Measurements from ENCODE around the gene ATP5F1E. TPM values are rescaled to one million over a fixed set of nuclear protein-coding genes. Genes with fewer than 3 reads are reported as not detected.

The ATP5F1E gene
- total RNA-seq, result 77.5 and 87.7 TPM in 2 replicates

DNA sequence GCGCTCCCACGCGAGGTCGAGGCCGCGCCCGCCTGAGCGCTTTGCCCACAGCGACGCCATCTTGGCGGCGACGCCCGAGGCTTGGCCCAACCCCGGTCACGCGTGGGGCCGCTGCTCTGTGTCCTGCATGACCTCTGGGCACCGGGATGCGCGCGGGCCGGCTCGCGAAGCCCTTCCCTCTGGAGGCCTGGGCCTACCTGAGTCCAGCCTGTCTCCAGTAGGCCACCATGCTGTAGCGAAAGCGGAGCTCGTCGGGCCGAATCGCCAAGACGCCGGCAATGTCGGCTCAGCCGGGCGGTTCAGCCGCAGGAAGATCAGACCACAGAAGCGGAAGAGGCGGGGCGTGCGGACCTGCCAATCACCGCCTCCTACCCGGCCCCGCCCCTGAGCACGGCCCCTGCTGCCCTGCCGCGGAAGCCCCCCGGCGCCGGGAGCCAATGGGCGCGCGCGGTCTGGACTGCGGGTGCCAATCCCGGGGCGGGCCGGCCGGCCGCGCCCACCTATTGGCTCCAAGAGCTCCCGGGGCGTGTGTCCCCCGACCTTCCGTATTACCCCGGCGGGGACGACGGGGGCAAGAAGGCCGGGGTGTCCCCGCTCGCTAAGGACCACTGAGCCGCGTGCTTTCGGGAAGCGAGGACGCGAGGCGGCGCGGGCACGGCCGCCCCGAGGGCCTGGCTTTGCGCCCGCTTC, at the start of gene ATP5F1E:
Gene ATP5F1E (minus strand): TSS at position 313 of the 690 bp plus-strand sequence. CDS start 84 bp downstream, at position 229.
- intact Hi-C loops (cut with micrococcal nuclease), result loop anchor here (1.0 to 5.0 kb wide), 13 partner anchors 10 to 795 kb away; partner anchors contain the start of genes CTSZ, NELFCD, PRELID3B and VAPB

DNA sequence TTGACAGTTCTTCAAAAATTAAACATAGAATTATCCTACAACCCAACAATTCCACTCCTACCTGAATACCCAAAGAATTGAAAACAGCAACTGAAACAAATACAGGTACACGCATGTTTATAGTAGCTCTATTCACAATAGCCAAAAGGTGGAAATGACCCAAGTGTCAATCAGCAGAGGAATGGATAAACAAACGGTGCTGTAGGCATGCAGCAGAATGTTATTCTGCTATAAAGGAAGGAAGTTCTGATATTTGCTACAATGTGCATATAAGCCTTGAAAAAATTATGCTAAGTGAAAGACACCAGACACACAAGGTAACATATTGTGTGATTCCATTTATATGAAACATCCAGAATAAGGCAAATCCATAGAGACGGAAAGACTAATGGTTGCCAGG, 48.9 kb upstream of the ATP5F1E start:
- intact Hi-C loops (cut with micrococcal nuclease), result no loop called here

DNA sequence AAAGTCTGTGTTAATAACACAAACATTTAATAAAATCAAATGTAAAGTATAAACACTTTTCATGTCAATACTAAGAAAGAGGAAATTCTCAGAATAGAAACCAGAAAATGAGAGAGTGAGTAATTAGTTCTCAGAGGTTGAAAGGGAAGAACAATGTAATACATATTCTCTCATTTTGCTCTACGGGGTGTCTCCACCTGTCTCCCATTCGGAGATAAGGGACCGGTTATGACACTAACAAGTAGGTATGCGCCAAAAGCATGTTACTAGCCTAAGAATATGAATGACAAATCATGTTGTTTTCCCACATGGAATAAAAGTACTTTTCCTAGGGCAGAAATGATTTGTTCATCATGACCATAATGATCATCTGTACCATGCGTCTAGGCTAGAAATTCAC, 46.1 kb upstream of the ATP5F1E start:
- intact Hi-C loops (cut with micrococcal nuclease), result no loop called here

DNA sequence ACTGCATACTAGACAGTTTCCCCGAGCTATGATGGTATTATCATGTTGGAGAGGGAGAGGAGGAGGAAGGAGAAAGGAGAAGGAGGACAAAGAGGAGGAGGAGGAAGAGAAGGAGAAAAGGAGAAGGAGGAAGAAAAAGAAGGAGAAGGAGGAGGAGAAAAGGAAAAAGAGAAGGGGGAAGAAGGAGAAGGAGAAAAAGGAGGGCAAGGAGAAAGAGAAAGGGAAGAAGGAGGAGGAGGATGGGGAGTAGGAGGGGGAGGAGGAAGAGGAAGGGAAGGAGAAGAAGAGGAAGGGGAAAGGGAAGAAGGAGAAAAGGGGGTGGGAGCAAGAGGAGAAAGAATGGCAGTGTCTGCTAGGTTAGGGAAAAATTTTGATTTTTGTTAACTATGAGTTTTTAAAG, 45.6 kb upstream of the ATP5F1E start:
- intact Hi-C loops (cut with micrococcal nuclease), result no loop called here

DNA sequence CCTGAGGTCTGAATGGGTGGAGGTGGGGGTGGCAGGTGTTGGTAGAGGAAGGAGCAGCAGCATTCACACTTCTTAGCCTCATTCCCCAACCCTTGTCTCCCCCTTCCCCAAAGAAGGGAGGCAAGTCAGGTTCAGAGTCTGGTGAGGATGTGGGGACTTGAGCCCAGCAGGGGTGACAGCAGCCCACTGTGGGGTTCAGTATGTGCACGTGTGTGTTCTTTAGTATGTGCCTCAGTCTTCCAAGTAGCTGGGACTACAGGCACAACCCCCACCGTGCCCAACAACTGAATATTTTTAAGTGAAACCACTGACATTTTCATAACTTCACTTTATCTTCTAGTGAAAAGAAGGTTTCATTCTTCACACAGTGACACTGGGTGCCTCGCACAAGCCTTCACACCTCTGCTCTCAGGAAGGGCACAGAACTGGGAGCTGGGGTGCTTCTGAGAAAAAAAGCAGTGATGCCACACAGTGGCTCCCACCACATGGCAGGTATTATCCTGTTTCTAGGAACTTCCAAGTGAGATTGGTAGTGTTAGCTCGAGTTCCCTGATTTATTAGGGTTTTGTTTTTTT, 43.9 kb upstream of the ATP5F1E start:
- intact Hi-C loops (cut with micrococcal nuclease), result no loop called here

DNA sequence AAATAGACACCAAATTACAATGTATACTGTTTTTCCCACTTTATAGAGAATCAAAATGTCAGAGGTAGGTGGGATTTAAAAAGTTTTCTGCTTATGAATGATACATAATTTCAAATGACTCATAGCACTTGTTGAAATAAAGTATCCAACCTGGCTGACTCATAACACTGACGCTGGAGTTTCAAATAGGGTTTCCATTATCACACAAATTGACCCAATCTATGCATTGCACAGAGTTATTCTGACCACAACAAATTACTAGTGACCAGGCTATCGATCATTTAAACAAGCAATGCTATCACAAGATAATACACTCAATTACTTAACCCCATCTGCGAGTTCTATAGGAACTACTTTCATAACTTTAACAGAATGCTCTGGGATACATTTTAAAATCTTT, 42.3 kb upstream of the ATP5F1E start:
- intact Hi-C loops (cut with micrococcal nuclease), result loop anchor here (5.0 kb wide), 1 partner anchor 328 kb away; no protein-coding TSS in a partner anchor

DNA sequence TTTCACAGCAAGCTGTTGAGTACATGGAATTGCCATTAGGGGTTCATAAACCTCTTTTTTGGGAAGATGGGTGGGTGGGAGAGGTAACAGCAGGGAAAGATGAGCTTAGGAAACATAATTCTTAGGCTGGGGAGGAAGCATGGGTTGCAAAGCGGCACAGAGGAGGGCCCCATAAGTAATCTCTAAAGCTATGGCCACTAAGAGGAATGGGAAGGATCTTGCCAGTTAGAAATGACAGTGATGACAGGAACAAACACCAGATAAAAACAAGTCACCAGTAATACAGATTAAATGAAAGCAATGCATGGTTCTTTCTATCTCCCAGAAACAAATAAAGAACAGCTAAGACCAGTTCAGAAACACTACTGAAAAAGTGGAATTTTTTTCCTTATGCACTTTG, 41.4 kb upstream of the ATP5F1E start:
- intact Hi-C loops (cut with micrococcal nuclease), result loop anchor here (5.0 kb wide), 1 partner anchor 329 kb away; no protein-coding TSS in a partner anchor

DNA sequence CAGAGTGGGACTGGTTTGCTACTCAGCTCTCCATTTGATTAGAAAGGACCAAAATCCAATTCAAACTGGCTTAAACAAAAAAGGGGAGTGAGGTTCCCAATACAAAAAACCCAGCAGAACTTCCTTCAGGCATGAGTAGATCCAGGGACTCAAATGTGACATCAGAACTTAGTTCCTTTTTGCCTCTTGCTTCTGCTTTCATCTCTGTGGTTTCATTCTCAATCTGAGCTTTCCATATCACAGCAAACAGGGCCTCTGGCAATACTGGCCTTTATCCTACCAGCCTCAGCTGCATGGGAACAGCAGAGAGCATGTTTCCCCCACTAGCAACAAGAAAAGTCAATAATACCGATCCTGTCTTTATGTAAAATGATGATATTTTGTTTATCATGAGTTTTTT, 39.1 kb upstream of the ATP5F1E start:
- intact Hi-C loops (cut with micrococcal nuclease), result loop anchor here (5.0 kb wide), 1 partner anchor 331 kb away; no protein-coding TSS in a partner anchor

DNA sequence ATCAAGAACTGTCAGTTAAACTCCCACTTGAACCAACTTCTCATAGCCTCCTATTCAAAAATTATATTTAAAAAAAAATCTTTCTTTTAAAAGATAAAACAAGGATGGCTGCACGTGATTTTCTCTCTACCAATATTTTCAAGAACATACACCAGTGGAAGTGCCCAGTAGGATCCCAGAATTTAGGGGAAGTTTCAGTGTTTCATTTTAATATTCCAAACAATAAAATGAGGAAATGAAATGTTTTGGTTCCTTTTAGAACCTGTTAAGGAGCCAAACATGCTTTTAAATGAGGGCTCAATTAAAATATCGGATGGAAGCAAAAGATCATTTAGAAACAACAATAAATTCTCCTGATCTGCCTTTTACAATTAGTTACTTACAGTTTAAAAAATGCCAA, 36.9 kb upstream of the ATP5F1E start:
- intact Hi-C loops (cut with micrococcal nuclease), result no loop called here

DNA sequence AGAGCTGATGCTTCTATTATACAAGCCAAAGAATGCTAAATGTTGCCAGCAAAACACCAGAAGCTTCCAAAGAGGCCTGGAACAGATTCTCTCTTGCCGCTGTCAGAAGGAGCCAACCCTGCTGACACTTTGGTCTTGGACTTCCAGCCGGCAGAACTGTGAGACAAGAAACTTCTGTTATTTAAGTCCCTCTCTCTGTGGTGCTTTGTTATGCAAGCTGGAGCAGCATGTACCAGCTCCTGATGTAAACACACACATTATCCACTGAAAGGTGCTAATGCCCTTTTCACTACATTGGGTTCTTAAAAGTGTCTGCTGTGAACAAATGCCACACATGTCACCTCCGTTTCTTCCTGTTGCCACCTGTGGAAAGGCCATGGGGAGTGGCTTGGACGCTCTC, 36.4 kb upstream of the ATP5F1E start:
- intact Hi-C loops (cut with micrococcal nuclease), result no loop called here

DNA sequence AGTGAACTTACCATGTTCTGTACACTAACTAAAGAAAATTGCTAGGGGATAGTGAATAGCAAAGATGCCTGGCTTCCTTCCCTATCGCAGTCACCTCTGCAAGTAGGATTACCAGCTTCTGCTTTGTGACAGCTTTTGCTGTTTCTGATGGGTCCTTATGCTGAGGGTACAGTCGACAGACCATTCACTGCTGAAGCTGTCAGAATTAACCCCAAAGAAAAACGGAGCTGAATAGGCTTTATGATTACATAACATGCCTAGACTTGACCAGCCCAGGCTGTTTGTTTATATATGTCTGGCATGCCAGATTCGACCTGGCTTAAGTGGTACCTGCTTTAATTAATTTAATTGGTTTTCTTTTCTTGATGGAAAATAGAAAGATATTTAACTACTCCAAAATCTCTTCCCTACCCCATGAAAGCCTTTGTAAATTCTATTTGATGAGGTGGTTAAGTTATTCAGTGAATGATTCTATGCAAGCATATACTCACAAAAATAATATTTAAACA, 32.1 kb upstream of the ATP5F1E start:
- intact Hi-C loops (cut with micrococcal nuclease), result no loop called here

DNA sequence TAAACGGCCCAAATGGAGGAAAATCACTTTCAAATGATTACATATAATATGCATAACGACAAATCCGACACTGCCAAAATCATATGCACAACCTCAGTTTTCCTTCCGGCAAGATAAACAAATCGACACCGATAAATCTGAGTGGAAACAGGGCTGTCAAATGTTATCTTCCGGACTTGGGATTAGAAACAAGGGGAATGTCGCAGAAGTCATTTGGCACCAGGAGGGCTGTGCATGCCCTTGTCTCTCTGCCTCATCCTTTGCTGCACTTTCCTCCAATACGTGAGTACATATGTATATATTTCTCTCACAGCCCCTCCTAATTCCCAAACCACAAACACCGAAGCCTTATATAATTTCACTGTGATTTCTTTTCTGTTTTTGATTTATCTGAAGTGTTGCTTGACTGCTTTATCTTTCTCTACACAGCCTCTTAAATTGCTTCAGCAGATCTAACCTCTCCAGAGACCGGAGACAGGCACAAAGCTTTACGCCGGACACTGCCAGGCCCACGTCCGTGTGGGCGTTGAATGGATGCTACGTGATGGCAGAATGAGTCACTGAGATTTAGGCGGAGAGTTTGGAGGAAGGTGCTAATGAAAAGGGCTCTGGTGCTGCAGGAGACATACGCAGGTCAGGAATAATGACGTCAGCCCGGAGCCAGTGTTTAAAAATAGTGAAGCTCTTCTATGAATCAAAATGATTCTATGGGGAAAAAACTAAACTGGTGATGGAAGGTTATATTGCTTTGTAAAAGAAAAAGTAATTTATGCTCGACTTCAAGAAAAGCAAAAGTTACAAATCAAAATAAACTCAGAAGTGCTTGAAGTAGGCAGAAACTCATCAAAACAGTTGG, 31.5 kb upstream of the ATP5F1E start:
- intact Hi-C loops (cut with micrococcal nuclease), result no loop called here

DNA sequence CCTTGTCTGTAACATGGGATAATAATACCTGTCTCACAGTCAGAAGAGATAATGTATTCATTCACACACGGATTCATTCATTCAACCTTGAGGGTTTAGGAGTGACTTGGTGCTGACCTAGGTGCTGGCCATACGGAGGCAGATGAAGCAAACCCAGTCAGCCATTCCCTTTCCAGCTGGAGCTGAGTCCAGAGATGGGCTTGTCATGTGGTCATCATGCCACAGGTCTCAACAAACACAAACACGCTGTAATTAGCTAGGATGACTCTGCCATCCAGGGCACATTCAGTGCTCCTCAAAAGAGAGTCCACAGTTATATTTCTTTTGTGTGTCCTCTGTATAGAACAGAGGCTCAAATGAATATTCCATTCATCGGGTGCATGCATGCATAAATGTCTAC, 29.9 kb upstream of the ATP5F1E start:
- intact Hi-C loops (cut with micrococcal nuclease), result no loop called here

DNA sequence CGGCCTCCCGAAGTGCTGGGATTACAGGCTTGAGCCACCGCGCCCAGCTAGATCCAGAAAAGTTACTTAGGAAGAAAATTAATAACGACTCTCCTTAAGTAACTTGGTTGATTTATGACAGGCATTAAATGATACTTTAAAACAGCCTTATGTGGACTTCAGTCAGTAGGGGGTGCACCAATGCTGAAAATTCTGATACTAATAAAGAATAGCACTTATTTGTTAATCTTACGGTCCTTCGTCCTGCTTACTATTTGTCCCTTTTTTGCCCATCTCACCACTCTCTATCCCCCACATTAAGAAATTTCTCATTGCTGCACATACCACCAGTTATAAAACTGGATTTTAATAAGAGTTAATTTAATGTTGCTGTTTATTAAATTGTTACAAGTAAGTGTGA, 23.2 kb upstream of the ATP5F1E start:
- intact Hi-C loops (cut with micrococcal nuclease), result loop anchor here (1.0 kb wide), 2 partner anchors 167 to 441 kb away; no protein-coding TSS in a partner anchor

DNA sequence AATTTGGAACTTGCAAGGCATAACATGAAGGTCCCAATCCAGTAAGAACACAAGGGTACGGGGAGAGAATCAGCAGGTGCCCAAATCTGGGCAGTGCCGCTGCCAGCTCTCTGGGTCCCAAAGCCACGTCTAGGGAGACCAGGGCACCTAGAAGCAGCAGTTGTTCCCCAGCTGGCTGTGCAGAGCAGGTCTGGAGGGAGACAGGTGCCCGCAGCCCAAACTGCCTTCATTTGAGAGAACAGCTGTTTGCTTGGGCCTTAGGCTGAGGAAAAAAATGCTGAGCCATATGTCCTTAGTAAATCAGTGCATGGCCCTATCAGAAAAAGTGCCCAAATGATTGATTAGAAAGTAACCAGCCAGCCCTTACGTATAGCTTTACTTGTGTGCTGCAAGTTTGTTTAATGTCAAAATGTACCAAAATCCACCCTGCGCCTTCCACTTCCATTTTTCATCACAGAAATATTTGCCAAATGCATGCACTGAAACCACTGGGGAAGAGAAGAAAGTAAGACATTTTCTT, 19.6 kb upstream of the ATP5F1E start:
- intact Hi-C loops (cut with micrococcal nuclease), result no loop called here

DNA sequence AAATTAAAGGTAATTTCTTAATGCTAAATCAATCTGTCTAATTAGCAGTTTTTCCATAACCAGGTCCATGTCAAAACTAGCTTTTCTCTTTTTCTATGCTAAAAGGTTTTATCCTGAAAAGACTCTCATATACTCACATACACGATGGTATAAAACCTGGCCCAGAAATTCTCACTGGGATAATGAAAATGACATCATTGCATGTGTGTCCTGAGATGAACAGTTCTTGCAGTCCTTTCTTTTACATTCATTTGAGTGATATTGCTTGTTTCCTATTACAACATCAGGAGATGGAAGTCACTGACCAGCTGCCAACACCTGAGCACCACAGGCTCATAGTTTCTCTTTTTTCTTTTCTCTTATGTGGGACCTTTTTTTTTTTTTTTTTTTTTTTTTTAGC, 18.3 kb upstream of the ATP5F1E start:
- intact Hi-C loops (cut with micrococcal nuclease), result no loop called here

DNA sequence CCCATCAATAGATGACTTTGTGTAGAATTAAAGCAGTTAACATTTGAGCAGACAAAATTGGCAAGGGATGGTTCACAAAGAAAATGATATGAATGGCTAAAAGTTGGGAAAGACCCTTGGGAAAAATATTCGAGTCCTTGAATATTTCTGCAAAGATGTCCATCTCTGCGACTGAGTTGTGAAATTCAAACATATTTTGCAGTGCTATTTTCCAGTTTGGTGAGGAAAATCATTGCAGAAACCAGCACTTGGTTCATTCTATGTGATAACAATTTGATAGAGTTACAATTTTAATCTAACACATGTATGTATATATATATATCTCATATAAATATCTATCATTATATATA, 16.5 kb upstream of the ATP5F1E start:
- intact Hi-C loops (cut with micrococcal nuclease), result no loop called here

DNA sequence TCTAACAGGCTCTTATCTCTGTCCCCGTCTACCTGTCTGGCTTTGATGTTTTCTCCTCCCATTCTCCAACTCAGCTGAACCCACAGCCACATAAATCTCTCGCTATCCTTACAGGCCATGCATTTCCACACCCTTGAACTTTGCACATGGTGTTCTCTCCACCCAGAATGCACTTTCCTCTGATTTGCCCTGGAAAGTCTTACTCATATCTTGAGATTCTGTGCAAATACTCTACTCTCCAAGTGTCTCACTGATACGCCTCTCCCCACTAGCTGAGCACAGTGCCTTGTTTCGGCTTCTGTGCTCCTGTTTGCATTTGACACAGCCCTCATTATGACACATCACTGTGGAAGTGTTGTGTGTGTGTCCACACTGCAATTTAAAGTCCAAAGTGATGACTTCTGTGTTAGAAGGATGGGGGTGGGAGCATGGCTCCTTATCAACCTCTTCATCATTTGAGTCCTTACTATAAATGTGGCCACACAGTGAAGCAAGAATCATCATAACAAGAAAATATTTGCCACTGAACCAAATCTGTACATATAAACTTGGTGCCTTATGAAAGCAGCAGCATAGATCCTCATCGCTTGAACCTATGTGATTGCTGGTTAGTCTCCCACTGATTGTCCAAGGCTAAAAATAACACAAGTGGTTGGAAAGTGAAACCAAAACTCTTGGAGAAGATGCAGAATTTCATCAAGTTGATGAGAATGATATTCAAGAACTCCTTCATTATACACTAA, 16.0 kb upstream of the ATP5F1E start:
- intact Hi-C loops (cut with micrococcal nuclease), result no loop called here

DNA sequence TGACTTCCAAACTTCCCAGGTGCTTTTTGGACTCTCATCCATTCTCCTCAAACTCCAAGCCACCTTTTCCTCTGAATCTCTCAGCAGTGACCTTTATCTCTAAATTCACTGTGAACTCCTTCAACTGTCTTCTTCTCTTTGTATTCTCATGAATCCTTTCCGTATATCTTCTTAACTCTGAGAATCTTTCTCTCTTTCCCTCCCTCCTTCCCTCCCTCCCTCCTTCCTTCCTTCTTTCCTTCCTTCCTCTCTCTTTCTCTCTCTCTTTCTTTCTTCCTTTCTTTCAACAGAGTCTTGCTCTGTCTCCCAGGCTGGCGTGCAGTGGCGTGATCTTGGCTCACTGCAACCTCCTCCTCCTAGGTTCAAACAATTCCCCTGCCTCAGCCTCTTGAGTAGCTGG, 14.7 kb upstream of the ATP5F1E start:
- intact Hi-C loops (cut with micrococcal nuclease), result no loop called here

DNA sequence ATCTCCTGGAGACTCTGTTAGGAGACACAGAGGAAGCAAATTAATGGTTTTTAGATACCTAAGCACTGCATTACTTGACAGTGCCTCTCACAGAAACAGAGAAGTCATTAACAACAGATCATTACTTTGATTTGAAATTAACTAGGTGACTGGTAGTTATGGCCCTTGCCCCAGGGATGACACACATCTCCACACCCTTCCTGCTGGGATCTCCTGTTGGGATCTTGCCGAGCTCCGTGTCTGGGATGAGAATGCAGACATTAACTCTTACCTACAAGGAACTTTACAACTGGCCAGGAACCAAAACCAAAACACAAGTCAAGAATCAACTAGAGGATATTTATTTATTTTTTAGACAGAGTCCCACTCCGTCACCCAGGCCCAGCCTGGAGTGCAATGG, 12.7 kb upstream of the ATP5F1E start:
- intact Hi-C loops (cut with micrococcal nuclease), result loop anchor here (5.0 kb wide), 1 partner anchor 1652 kb away; the partner anchor contains the start of gene RBM38

DNA sequence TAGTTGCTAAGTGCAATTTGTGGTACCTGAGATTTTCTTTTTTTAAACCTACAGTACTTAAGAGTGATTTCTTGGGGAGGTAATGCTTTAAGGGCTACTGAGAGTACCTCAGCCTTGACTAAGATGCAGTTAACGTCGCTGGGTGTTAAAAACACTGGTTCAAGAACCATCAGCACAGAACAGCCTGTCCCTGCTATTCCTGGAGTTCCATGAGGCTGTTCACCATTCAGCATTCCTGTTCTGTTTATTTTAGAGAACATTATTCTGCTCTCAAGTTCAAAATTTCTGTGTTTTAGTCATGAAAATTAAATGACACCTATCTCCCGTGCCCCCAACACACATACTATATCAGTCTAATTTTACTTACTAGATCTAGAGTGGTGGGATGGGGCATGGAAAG, 12.2 kb upstream of the ATP5F1E start:
- intact Hi-C loops (cut with micrococcal nuclease), result loop anchor here (5.0 kb wide), 1 partner anchor 1652 kb away; the partner anchor contains the start of gene RBM38

Data from T-helper 1 cell treated with Interleukin-12 subunit alpha and Interleukin-12 subunit beta and Interleukin-4 antibody, amounts not matched to agents 30 ng/mL and 1 ng/mL, for 36 hours (primary cell).